Measurements from ENCODE around the gene ITIH3.

DNA sequence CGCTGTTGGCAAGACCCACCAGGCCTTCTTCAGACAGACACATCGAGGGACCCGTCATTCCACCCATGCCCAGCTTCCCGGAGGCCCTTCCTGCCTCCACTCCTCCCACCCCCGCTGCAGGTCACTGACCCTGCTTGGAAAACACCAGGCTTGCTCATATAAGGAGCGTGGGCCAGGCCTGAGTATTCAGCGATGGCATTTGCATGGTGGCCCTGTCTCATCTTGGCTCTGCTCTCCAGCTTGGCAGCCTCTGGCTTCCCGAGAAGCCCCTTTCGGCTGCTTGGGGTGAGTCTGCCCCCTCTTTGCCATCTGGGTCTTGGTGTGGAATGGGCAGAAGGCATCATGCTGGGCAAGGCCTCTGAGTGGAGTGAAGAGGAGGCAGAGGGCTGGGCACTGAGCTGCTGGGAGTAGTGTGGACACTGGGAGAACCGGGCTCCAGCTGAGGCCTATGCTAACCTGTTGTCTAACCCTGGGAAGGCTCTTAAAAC, at the start of gene ITIH3:
- TF ChIP-seq JUND (IDR thresholded peaks at IDR 0.05; ENCODE audit: low read depth, low read length) = no peak
- no peak for TF ChIP-seq FOS (IDR thresholded peaks at IDR 0.05; ENCODE audit: borderline replicate concordance, extremely low read depth, insufficient read length)
- TF ChIP-seq MXI1 (IDR thresholded peaks at IDR 0.05; ENCODE audit: low read depth, low read length) = no peak
